HG02885 (cell line): Measurements from ENCODE around the gene IKZF4.
"Not testable (repeated sequence)": the region's sequence is repeated elsewhere in the genome, so short reads cannot be mapped to it uniquely, and the experiment has no call there.

Experiments
- ATAC-seq: cut with Tn5 transposase; IDR thresholded peaks from one replicate; pipeline ENCODE4 v1.9.1; 2021; ENCODE audit warnings: mild to moderate bottlenecking; ENCODE audit not compliant: unreplicated experiment, poor library complexity

The IKZF4 gene

GRCh38 chr12:56020423-56021184, at the start of gene IKZF4:
Gene IKZF4, plus strand, starts transcription at chr12:56021043. Its CDS starts 451 bp downstream, at chr12:56021494.
- ATAC-seq = no peak

GRCh38 chr12:55972042-55972441, 48.8 kb upstream of the IKZF4 start:
- ATAC-seq = no peak

GRCh38 chr12:55972456-55972855, 48.4 kb upstream of the IKZF4 start:
- no peak for ATAC-seq

GRCh38 chr12:55972911-55973598, 47.8 kb upstream of the IKZF4 start:
- no peak for ATAC-seq

- ATAC-seq = peak; percentile 92
Observed at GRCh38 chr12:55973599-55974307, 47.1 kb upstream of the IKZF4 start, which contains the start of gene RAB5B. Gene RAB5B, plus strand, starts transcription at chr12:55974078. Its CDS starts 12,883 bp downstream, at chr12:55986961.

- peak; percentile 17 for ATAC-seq
Observed at GRCh38 chr12:55974308-55974730, 46.5 kb upstream of the IKZF4 start.

- no peak for ATAC-seq
Observed at GRCh38 chr12:55978393-55978792, 42.5 kb upstream of the IKZF4 start.

- ATAC-seq = no peak
Observed at GRCh38 chr12:55979069-55979468, 41.8 kb upstream of the IKZF4 start.

- not testable (repeated sequence) for ATAC-seq
Observed at GRCh38 chr12:55981882-55982281, 39.0 kb upstream of the IKZF4 start.

GRCh38 chr12:55982319-55982936, 38.4 kb upstream of the IKZF4 start:
- peak; percentile 82 for ATAC-seq

- no peak for ATAC-seq
Observed at GRCh38 chr12:55983232-55983842, 37.5 kb upstream of the IKZF4 start.

- no peak for ATAC-seq
Observed at GRCh38 chr12:55984861-55985260, 36.0 kb upstream of the IKZF4 start.

- ATAC-seq = no peak
Observed at GRCh38 chr12:55985341-55985740, 35.5 kb upstream of the IKZF4 start.

GRCh38 chr12:55985976-55986375, 34.9 kb upstream of the IKZF4 start:
- ATAC-seq = not testable (repeated sequence)

- no peak for ATAC-seq
Observed at GRCh38 chr12:55991110-55991509, 29.7 kb upstream of the IKZF4 start.

GRCh38 chr12:55993230-55993853, 27.5 kb upstream of the IKZF4 start:
- no peak for ATAC-seq

- no peak for ATAC-seq
Observed at GRCh38 chr12:55995366-55995765, 25.5 kb upstream of the IKZF4 start.

- no peak for ATAC-seq
Observed at GRCh38 chr12:55996201-55996714, 24.6 kb upstream of the IKZF4 start.

- ATAC-seq = peak; percentile 99
Observed at GRCh38 chr12:55996715-55997534, 23.9 kb upstream of the IKZF4 start, which contains the start of gene SUOX. Gene SUOX, plus strand, starts transcription at chr12:55997276. Its CDS starts 4,946 bp downstream, at chr12:56002222.
